HG03520 (cell line): ENCODE measurements around the gene AUTS2.
A peak's percentile ranks its signal among the peaks of the same experiment; 100 is the strongest.

Source experiments
- ATAC-seq: cut with Tn5 transposase; IDR thresholded peaks from one replicate; pipeline ENCODE4 v1.9.1; 2021; ENCODE audit warnings: mild to moderate bottlenecking, moderate library complexity; ENCODE audit not compliant: unreplicated experiment

The AUTS2 gene

DNA sequence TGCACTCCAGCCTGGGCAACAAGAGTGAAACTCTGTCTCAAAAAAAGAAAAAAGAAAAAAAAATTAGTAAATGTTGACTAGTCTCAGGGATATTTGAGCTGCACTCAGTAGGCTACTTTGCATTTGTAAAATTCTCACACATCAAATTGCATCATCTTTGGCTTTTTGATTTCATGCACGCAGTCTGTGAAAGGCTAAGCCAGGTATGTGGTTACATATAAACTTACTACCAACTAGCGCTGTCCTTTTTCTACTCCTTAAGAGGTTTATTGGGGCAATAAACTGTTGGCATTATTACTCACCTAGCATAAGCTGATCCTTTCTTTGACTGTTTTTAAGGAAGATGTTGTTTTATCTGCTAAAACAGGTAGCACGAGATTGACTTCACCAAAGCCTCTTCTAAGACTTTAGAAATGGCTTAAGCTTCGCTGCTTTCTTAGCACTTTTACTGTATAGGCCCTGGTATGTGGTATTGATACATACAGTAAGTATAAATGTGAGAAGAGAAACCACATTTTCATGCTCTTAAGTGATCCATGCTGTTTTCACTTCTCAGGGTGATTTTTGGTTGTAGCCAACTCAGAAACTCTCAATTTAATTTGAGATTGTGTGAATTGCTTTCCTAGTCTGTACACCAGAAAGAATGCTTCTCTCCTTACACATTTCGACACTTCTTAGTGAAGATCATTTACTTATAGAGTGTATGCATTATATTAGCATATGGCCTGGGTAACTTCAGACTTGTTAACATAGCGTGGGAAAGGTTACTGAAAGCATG lies 323.9 kb downstream of the AUTS2 start:
- ATAC-seq: peak; percentile 55

DNA sequence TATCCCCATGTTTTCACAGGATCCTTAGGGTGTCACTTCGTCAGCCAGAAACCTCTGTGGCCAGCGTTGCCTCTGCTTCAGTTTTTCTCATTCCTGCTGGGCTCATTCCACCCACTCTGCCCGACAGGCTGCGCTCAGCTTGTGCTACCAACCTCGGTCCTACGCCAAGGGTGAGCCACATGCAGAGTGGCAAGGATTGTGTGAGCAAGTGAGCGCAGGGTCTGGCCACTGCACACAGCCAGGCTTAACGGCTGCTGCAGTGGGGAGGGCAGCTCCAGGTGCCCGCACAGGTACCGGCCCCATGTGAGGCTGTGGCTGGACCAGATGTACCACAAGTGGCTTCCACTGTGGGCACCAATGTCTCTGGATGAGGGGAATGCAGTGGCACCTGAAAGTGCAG lies 329.2 kb downstream of the AUTS2 start:
- no peak for ATAC-seq

DNA sequence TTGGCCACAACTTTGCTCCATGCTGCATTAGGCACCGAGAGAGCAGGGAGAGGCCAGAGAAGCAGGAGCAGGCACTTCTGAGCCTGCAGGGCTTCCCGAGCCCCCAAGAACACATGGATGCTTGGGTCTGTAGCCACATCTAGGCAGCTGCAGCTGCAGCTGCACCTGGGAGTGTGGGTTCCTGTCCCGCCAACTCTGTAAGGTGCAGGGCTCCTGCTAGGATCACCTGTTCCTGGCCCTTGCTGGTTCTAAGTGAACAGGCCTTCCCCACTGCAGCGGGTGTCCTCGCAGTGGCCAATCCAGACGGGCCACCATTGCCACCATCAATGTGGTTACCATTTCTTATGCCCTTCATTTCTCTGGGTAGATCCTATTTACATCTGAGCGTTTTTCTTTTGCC lies 330.3 kb downstream of the AUTS2 start:
- no peak for ATAC-seq

DNA sequence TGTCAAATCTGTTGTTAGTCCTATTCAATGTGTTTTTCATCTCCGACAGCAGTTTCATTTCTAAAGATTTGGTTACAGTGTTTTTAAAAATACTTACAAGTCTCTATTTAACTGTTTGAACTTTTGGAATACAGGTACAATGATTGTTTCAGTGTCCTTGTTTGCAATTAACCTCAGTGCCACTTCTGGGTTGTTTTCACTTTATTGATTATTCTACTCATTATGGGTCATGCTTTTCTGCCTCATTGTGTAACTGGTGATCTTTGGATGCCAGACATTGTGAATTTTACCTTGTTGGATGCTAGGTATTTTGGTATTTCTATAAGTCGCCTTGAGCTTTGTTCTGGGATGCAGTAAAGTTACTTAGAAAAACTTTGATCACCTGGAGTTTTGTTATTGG lies 331.3 kb downstream of the AUTS2 start:
- ATAC-seq: no peak

DNA sequence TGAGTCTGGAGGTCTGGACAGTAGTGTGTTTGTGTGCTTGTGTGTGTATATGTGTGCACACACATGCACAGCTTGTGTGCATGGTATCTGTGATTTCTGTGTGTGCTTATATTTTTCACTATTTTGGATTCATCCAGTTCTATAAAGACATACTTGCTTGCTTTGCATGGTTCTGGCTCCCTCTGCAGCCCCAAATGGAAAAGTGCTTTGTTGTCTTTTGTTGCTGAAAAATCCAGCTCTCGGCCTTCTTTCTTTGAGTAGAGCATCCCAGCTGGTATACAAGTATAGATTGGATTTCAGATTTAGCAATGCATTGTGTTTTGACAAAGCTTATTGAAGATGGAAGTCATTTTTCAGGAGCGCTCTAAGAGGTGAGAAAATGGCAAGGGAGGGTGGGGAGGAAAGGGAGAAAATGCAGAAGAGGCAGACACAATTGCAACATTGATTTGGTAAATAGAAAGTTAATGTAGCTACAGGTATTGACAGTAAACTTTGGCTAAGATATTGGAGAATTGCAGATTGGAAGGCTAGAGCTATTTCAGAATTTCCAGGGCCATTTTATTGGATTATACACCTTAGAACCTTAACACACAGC lies 333.9 kb downstream of the AUTS2 start:
- no peak for ATAC-seq

DNA sequence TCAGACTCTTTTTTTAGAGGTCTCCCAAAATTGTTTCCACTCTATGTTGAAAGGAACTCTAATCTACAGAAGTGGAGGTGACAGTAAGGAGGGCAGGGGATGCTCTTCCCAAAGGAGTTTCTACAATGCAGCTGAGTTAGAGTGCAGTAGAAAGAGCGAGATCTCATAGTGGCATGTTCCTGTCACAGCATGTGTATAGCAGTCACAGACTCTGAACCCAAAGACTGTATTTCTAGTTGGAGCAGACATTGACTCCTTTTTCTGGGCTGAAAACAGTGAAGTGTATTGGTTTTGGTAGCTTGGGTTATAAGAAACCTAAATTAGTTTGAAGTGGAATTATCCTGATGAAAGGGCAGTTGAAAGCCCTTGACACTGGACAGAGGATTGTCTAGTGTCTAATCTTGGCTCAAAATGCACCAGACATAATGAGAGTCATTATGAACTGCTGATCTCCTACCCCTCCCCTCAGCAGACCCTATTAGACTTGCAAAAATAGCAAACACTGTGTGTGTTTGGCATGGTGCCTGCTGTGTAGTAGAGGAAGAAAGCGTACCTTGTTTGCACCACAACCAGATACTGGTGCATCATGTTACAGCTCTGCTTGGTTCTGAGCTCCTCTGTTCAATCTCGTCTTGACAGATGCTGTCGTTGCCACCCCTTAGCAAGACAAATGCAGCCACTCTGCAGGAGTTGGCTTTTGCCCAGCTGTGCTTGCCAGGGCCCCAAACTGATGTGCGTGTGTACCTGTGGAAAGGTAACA lies 336.0 kb downstream of the AUTS2 start:
- no peak for ATAC-seq

DNA sequence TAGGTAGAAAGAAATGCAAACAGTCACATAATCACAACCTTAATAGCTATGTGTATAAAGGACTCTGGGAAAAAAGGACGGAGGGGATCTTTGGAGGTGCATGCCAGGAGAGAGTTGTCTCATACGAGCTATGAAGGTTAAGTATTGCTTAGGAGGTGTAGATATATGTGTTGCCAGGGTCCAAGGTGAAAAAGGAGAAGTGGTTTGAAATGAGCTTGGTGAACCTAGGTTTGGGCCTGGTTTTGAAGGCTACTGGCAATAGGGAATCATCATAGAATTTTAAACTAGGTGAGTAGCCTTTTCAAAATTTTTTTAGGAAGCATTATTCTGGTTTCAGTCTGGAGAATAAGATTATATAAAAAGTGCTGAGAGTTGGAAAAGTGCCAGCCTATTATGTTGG lies 336.8 kb downstream of the AUTS2 start:
- no peak for ATAC-seq

DNA sequence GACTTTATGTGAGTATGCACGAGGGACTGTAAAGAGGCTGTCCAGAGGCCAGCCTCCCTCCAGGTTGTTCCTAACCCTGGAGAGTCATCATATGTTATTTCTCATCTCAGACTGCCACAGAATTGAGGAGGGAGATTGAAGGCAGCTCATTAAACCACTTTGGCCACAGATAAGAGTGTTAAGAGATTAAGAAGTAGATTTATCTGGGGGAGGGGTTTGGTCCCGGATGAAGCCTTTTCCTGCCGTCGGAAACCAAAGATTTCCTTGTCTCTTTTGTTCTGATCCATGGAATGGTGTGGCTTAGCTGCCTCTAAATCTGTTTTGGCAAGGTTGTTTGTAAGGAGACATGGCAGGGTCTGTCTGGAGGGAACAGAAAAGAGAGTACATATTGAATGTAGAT lies 338.8 kb downstream of the AUTS2 start:
- no peak for ATAC-seq

DNA sequence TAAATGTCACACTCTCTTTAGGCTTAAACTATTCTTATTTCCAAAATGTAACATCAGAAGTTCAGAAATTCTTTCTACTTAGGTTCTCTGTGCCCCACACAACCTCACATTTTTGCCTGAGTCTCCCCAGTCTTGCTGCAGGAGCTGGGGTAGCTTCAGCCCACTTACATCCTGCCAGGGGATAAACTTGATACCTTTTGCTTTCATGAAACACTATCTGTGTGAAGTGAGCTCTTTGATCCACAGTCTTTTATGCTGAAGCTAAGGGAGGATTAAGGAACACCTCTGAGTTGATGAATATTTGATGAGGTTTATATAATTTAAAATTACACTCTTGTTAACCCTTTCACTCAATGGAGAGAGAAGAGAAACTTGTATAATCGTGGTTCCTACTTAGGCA lies 341.0 kb downstream of the AUTS2 start:
- no peak for ATAC-seq

DNA sequence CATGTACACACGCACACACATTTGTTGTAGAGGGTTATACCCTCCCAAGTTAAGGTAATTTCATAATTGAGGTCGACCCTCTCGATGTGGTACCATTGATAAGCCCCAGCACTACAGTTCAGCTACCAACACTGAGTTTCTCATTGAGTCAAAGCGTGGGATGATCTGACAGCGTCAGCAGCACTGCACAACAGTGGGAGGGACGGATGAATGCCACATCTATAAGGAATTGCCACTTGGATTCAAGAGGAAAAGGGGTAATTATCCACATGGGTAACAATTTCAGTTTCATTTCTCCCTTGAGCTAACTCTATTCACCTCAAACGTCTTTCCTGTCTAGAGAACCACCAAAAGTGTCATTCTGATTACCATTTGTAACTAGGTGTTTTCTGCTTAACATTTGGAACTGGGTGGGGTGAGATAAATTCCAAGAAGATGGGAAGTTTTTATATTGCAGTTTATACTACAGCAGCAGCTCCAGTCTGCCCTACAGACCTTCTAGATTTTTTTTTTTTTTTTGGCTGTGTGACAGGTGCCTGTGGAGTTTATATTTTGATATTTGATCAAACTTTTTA lies 342.9 kb downstream of the AUTS2 start:
- ATAC-seq: no peak

DNA sequence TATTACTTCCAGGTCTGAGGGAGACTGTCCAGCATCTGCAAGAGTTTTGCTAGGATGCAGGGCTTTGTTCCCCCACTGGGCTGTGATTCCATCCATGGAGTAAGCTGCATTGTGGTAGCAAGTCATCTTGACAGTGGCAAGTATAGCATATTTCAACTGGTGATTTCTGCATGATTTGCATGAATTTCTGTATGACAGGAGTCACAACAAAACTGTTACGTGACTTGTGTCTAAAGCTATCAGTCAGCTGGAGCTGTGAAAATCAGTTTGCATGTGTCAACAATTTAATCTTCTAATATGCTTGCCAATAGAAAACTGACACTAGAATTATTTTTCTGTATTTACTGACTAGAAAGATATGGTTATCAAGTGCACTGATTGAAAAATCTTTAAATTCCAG lies 344.3 kb downstream of the AUTS2 start:
- no peak for ATAC-seq

DNA sequence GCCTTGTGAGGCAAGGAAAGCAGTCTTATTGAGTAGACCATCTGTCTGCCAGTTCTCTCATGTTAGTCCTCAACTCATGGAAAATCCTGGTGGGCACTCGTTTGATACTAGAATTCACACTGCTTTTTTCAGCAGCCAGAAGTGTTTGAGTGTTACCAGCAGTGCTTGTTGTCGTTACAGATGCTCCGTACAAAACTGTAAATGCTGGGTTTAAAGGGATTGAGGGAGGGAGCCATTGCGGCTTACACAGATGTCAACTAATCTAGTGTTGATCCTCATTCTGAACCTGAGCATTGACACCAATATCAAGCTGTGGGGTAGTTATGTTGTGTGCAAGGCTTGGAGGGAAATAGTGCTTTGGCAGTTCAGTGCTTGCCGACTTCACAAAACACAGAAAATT lies 348.6 kb downstream of the AUTS2 start:
- no peak for ATAC-seq

DNA sequence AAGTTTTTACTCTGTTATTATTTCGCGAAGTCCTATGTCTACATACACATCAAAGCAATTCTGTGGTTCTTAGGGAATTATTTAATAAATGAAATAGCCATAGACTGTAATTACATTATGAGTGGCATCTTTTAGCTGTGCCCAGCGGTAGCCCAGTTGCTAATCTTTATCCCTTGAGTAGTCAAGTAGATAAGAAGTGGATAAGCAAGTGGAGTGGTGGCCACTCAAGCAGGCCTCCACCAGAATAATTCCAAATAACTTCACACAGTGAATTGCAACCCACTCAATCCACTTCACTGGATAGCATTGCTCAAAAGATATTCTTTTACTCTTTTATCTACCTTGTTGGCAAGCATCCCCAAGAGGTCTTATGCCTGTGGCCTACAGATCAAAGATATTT lies 349.7 kb downstream of the AUTS2 start:
- no peak for ATAC-seq

DNA sequence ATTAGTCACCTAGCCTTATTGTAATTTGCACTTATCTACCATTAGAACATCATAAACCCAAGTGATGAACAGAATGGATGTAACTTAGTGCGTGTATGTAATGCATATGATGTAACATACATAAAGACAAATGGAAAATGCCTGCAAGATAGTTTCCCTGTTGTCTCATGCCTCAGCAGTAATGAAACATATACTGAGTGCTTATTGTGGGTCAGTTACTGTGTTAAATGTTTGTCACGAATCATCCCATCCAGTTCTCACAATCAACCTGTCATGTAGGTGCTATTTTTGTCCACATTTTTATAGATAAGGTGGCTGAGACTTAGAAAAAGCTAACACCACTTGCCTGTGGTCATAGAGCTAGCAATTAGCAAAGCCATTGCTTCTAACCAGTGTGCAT lies 350.8 kb downstream of the AUTS2 start:
- ATAC-seq: no peak

DNA sequence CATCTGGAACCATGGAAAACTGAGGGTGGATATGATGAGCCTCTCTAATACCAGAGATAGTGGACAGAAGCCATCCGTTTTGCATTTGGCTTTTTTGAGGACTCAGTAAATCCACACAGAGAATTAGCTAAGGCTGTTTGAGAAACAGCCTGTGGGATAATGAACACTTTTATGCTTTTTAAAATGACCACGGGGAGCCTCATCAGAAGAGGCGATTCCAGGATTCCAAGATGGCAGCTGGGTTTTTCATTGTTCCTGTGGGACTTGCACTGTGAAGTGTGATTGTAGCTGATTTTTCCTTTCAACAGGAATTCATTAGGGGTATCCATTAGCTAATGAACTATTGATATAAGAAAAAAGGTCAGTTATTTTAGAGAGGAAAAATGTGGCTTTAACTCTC lies 353.2 kb downstream of the AUTS2 start:
- no peak for ATAC-seq

DNA sequence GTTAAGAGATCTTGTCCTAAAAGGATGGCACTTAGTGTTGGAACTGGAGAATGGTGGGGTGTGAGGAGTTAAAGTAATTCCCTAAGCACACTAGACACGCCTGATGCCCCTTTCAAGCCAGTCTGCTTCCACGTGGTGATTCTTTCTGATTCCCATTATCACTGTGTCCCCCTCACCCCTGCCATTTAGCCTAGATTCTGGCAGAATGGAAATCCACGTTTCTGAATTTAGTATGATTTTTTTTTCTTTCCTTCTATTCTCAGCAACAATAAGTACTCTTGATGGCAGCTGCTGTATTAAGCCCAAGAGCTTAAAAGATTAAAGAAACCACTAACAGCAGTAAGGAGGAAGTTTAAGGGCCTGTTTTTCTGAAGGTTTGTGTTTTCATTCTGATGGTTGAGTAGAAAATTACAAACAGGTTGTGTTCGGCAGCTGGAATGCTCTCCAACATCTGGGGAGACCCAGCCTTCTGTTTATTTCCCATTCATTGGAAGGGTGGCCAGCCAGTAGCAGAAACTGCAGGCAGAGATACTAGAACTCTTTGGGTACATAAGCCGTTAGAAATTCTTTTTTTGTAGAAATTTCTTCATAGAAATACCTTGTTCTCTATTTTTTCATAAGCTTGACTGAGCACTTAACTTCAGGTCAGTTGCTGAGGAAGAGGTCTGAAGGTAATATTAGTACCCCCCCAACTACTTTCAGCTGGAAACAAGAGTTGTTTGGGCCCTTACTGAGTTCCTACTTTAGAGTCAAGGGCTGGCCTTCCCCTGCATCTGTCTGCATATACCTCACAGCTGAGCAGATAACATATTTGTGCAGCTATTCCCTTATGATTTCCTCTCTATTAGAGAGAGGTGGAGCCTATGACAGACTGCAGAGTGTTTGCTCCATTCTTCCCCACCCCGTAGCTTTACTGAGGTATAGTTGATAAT lies 355.1 kb downstream of the AUTS2 start:
- no peak for ATAC-seq

DNA sequence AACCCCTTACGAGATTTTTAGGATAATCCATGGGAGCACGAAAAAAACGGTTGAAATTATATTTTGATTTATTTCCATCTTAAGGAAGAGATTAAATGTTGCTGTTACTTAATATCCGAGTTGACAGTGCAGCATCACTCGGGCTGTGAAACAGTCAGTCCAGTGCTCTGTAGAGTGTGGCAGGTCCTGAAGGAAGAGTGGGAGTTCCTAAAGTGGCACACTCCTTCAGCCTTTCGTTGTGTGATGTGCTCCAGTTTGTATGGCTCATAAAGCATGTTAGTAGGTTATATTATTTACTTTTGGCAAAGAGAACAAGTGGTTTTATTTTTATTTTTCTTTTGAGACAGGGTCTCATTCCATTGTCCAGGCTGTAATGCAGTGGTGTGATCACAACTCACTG lies 358.3 kb downstream of the AUTS2 start:
- no peak for ATAC-seq

DNA sequence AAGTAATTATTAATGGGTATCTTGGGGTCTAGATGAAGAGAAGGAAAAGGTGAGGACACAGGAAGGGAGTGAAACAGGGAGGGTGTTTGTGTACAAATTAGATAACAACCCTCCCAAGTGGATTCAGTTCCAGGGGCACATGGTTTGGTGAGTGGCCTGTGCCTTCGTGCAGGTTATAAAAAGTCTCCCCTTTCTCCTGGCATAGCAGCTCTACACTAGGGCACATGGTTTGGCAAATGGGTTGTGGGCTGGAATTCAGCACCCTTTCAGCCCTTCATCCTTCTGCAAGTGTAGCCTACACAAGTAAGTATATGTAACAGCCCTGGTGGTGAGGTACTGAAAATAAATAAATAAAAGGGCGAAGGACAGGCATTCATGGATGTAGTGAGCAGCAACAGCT lies 359.4 kb downstream of the AUTS2 start:
- no peak for ATAC-seq

DNA sequence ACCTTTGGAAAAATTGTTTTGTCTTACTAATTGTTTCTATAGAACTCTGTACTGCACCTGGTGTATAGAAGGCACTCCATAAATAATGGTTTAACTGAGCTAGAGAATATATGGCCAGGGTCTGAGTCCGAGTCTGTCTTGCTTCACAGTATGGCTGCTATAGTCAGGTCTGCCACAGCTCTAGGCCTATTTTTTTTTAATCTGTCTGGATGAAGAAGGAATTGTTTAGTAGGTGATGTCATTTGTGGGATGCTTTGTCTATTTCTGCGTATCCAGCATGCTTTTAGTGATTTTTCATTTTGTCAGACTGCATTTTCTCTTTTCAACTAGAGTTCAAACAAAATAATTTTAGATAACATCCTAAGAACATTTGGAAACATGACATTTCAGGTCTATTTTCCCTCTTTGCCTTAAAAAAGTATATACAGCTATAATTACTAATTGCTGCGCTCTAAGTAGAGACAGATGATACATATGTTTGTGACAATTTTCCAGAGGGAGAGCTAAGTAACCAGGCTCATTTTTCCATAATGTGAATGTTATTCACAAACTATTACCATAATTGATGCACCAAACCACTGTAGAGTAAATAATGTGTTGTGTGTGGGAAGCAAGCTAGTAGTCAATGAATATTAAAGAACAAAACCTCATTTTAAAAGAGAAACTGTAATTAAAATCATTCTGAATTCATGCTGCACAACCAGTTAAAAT lies 361.7 kb downstream of the AUTS2 start:
- no peak for ATAC-seq

DNA sequence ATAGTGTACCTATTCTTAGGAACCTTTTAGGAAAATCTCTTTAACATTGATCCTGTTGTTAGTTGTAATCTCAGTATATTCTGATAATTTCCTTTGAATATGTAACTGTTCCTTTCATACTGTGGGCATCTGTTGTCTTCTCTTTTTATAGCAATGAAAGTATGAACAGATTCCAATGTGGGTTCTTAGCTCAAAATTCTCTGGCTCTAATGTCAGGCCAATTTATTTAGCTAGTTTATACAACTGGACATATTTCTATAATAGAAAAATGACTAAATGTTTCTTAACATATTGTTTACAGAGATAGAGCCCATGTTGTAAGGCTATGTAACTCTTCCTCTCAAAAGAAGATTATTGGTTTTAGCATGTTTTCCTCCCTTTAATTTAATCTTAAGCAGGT lies 363.2 kb downstream of the AUTS2 start:
- ATAC-seq: no peak
